ENCODE results near the gene NAMPT. TPM values are rescaled to one million over a fixed set of nuclear protein-coding genes. Genes with fewer than 3 reads are reported as not detected.

NAMPT gene
- polyA plus RNA-seq, 5 donors = 28.1 to 43.1 (median 36.5) TPM

GRCh38 chr7:106277976-106278375, 6.8 kb downstream of the NAMPT start:
- DNase-seq = no peak

GRCh38 chr7:106276513-106276912, 8.3 kb downstream of the NAMPT start:
- no peak for DNase-seq

GRCh38 chr7:106273009-106273668, 11.6 kb downstream of the NAMPT start:
- DNase-seq = no peak

GRCh38 chr7:106270122-106270977, 14.4 kb downstream of the NAMPT start:
- DNase-seq = no peak

- DNase-seq = no peak
Observed at GRCh38 chr7:106269254-106269961, 15.4 kb downstream of the NAMPT start.

- DNase-seq = no peak
Observed at GRCh38 chr7:106265133-106265532, 19.6 kb downstream of the NAMPT start.

- no peak for DNase-seq
Observed at GRCh38 chr7:106262221-106262881, 22.4 kb downstream of the NAMPT start.

- DNase-seq = no peak
Observed at GRCh38 chr7:106260136-106260561, 24.6 kb downstream of the NAMPT start.

- no peak for DNase-seq
Observed at GRCh38 chr7:106258789-106259188, 26.0 kb downstream of the NAMPT start.

GRCh38 chr7:106257752-106258151, 27.0 kb downstream of the NAMPT start:
- no peak for DNase-seq

- no peak for DNase-seq
Observed at GRCh38 chr7:106256144-106256543, 28.6 kb downstream of the NAMPT start.

- DNase-seq = no peak
Observed at GRCh38 chr7:106255246-106255645, 29.5 kb downstream of the NAMPT start.

GRCh38 chr7:106254525-106255116, 30.2 kb downstream of the NAMPT start:
- DNase-seq = no peak

GRCh38 chr7:106252568-106252967, 32.2 kb downstream of the NAMPT start:
- no peak for DNase-seq

GRCh38 chr7:106249488-106249887, 35.3 kb downstream of the NAMPT start:
- no peak for DNase-seq

- no peak for DNase-seq
Observed at GRCh38 chr7:106248600-106248999, 36.2 kb downstream of the NAMPT start.

GRCh38 chr7:106247841-106248240, 36.9 kb downstream of the NAMPT start:
- DNase-seq = no peak

GRCh38 chr7:106246902-106247711, 37.7 kb downstream of the NAMPT start:
- no peak for DNase-seq

GRCh38 chr7:106243893-106244292, 40.9 kb downstream of the NAMPT start:
- DNase-seq = no peak

- no peak for DNase-seq
Observed at GRCh38 chr7:106239406-106239805, 45.4 kb downstream of the NAMPT start.

- DNase-seq = no peak
Observed at GRCh38 chr7:106238830-106239229, 46.0 kb downstream of the NAMPT start.

Measured in right lung (tissue), 5 donors.